ENCODE results near the gene RAD52.
"Not testable (repeated sequence)": the region's sequence is repeated elsewhere in the genome, so short reads cannot be mapped to it uniquely, and the experiment has no call there.

RAD52 gene

GRCh38 chr12:967641-968040 lies 18.1 kb upstream of the RAD52 start:
- DNase-seq (ENCODE audit: low read depth) = no peak

DNA sequence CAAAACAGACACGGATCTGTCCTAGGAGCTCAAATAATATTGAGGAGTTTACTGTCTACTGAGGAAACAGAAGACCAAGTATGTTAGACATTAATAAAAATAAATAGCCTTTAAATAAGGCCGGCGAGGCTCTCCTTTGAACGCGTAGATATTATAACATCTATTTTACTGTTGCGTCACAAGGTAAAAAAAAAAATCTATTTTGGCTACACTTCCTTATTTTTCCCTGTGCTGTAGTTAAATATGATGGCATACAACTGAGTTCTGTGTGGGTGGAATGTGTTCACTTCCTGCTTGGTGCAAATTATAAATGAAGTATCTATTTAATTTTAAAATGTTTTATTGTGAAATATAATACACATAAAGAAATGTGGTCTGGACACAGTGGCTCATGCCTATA lies 17.2 kb upstream of the RAD52 start:
- DNase-seq (ENCODE audit: low read depth) = no peak

DNA sequence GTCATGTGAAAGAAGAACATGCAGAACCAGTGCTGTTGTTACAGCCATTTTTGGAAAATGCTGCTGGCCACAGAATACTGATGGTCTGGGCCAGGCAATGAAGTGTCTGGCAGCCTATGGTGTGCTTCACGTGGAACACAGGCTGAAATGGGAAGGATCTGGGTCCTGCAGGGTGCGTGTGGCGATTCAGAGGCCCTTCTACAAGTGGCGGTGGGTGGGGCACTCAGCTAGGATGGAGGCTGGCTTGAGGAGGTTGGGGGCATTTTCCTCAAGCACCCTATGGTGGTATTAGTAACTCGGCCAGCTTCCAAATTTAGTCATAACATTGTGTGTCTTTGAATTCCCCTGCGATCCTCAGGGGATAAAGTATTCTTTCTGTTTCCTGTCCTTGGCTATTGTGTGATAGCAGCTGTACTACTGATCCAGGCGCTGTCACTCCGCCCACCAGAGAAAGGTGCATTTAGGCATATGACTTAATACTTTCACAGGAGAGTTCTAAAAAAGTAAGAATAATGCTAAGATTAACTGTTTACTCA lies 9.2 kb upstream of the RAD52 start:
- DNase-seq (ENCODE audit: low read depth) = no peak

DNA sequence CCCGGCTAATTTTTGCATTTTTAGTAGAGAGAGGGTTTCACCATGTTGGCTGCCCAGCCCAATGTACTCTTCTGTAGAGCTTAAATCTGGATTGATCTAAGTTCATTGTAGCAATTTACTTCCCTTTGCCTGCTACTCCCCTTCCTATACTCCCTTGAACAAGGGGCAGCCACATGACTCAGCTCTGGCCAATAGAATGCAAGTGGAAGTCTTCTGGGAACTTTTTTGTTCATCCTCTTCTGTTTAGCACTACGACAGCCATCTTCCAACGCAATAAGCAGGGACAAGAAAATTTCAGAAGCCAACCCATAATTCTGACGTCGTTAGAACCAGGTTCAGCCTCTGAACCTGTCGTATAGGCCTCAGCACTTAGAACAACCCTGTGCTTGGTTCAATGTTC lies 6.4 kb upstream of the RAD52 start:
- no peak for DNase-seq (ENCODE audit: low read depth)

DNA sequence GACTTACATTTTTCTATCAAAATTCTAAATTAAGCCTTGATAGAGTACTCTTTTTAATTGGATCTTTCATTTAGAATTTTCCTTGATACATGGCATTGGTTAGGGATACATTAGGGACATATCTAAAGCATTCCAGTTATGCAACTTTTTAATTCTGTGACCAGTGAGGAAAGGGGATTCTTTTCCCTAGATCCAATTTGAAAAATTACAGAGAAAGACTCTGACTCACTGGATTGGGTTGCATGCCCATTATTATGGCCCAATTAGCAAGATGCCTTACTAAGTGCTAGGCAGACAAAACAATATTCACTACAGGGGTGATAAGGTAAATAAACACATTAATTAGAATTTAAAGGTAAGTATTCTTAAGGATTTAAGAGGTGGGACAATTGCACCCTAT lies 5.2 kb upstream of the RAD52 start:
- no peak for DNase-seq (ENCODE audit: low read depth)

- DNase-seq (ENCODE audit: low read depth) = no peak
Measured at GRCh38 chr12:953776-954175, 4.3 kb upstream of the RAD52 start.

DNA sequence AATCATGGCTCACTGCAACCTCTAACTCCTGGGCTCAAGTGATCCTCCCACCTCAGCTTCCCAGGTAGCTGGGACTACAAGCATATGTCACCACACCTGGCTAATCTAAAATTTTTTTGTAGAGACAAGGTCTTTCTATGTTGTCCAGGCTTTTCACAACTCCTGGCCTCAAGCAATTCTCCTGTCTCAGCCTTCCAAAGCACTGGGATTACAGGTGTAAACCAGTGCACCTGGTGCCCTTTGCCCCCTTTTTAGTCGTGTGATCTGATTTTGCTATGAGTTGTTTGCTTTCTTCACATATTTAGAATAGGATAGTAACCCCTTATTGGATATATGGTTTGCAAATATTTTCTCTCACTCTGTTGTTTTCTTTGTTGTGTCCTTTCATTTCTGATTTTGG lies 1.7 kb upstream of the RAD52 start:
- DNase-seq (ENCODE audit: low read depth) = no peak

GRCh38 chr12:948238-948637 lies 1.3 kb downstream of the RAD52 start:
- DNase-seq (ENCODE audit: low read depth) = no peak

DNA sequence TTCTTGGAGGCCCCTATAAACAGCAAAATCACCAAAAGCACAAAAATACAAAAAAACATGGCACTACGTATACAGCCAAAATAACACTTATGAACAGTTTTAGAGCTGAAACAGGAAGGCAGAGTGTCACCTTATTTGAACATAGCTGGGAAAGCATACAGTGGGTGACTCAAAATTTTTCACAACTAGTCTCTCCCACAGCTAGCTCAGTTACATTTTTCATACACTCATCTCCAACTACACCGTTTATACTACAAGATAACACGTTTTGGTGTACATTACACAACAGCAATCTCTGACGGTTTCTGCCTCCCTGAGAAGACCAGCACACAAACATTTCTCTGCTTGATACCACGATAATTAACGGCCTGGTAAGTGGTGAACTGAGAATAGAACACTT lies 2.9 kb downstream of the RAD52 start:
- no peak for DNase-seq (ENCODE audit: low read depth)

DNA sequence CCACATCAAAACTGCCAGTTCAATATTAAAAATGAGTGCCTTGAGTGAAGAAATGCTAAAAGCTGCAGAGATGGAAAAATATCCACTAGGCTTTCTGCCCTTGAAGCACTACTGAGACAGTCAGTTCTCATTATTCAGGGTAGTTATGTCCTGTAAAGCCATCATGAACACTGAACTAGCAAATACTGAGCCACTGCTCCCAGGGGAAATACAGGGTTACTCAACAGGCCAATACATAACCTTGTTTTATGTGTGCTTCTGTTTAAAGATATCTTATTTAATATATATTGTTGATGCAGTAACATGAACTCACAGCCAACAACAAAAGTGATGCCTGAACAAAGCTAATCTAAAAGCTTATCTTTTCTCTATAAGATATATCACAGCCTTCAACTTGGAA lies 3.3 kb downstream of the RAD52 start:
- DNase-seq (ENCODE audit: low read depth) = no peak

- DNase-seq (ENCODE audit: low read depth) = no peak
Measured at GRCh38 chr12:944211-944610, 5.3 kb downstream of the RAD52 start.

DNA sequence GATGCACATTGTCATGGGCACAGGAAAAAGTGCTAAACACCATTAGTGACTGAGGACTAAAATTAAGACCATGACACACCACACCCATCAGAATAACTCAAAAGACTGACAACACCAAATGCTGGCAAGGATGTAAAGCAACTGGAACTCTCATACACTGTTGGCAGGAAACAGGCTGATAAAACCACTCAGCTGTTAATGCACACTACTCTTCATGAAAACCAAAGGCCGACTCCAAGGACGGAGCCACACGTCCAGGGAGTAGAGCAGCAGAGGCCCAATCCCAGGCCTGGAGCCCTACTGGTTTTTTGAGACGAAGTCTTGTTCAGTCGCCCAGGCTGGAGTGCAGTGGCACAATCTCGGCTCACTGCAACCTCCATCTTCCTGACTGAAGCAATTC lies 6.4 kb downstream of the RAD52 start:
- DNase-seq (ENCODE audit: low read depth) = no peak

DNA sequence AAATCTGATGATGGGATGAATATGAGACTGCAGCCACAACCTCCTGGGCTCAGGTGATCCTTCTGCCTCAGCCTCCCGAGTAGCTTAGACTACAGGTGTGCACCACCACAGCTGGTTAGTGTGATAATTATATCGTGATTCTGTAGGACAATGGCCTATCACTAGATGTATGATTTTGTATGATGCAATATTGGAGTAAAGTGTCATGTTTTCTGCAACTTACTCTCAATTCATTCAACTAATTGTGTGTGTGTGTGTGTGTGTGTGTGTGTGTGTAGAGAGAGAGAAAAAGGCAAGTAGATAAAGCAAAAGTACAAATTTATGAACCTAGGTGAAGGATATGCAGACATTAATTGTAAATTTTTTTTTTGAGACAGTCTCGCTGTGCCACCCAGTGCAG lies 10.7 kb downstream of the RAD52 start:
- no peak for DNase-seq (ENCODE audit: low read depth)

DNA sequence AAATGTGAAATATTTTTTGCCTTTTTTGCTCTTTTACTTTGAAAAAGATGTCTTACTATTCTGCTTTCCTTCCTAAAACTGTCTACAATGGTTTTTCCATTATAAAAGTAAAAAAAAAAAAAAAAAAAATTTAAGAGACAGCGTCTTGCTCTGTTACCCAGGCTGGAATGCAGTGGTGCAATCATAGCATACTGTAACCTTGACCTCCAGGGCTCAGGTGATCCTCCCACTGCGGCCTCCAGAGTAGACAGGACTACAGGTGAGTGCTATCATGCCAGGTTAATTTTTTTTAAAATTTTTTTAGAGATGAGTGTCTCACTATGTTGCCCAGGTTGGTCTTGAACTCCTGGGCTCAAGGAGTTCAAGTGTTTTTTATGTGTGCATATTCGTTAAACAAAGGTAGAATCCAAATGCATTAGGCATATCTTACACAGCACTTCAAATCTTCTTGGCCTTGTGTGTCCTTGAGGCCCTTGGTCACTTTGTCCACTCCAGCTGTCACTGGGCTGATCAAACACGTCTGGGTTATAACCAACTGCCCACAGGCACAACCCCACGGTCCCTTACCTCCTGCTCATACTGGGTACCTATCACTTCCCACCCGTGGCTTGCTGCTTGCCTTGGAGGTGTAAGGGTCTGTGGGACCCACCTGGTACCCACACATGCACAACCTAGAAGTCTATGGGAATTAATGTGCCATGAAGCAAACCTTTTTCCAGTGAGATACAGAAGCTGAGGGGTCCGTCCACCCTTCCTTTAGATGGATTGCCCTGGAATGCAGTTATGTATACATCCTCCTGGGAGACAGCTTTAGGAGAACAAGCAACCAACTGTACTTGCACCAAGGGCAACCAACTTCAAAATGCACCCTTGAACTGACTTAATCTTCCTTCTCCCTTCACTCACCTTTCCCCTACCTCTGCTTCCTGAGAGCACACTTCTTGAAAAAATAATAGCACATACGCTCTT lies 12.8 kb downstream of the RAD52 start:
- DNase-seq (ENCODE audit: low read depth) = no peak

DNA sequence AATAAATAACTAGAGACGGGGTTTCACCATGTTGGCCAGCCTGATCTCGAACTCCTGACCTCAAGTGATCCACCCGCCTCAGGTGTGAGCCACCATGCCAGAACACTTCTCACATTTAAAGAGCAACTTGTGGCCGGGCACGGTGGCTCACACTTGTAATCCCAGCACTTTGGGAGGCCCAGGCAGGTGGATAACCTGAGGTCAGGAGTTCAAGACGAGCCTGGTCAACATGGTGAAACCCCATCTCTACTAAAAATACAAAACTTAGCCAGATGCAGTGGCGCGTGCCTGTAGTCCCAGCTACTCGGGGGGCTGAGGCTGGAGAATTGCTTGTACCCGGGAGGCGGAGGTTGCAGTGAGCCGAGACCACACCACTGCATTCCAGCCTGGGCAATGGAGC lies 13.6 kb downstream of the RAD52 start:
- DNase-seq (ENCODE audit: low read depth) = not testable (repeated sequence)

DNA sequence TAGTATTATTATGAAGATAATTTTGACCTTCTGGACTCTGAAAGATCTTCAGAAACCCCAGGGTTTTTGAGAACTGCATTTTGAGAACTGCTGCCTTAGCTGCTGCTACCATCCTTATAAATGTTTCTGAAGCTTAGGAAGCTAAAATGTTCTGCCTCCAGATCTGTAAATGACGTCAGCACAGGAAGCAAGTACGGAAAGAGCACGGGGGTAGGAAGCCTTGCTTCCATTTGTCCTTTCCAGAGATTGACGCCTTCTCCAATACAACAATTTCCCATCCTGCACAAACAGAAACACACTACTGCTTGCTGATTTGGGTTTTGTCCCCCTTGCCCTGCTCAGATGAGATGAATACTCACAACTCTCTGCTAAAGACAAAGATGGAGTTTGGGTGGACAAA lies 17.9 kb downstream of the RAD52 start:
- DNase-seq (ENCODE audit: low read depth) = no peak

DNA sequence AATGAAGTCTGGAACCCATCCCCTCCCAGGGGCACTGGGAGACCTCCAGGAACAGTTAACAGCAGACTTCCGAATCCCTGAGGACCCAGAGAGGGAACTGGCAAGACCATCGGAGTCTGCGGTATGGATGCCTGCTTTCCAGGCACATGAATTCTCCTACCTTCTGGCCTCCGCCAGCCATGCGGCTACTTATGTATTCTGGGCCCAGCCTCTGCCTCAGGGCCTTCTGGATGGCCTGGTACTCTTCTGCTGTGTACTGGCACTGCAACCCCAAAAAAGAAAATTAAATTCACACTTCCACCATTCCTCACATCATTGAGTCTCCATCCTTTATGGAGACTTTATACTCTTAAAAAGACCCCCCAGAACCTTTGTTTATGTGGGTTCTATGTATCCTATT lies 18.4 kb downstream of the RAD52 start:
- no peak for DNase-seq (ENCODE audit: low read depth)

DNA sequence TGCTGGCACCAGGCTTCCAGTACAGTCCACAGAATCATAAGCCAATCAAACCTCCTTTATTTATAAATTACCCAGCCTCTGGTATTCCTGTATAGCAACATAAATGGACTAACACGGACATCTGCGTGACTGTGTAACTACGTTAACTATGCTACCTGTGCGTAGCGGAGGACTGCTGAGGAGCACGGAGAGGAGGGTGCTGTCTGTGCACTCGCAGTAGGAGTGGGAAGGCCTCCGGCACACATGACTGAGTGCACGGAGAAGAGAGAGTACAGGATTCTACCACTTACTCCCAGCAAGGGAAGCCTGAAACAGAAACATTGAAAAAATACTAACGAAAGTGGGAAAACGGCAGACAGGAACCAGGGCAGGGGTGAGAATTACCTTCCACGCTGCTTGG lies 22.9 kb downstream of the RAD52 start:
- DNase-seq (ENCODE audit: low read depth) = no peak

GRCh38 chr12:922285-922684 lies 27.2 kb downstream of the RAD52 start:
- no peak for DNase-seq (ENCODE audit: low read depth)

- DNase-seq (ENCODE audit: low read depth) = no peak
Measured at GRCh38 chr12:920676-921075, 28.8 kb downstream of the RAD52 start.

DNA sequence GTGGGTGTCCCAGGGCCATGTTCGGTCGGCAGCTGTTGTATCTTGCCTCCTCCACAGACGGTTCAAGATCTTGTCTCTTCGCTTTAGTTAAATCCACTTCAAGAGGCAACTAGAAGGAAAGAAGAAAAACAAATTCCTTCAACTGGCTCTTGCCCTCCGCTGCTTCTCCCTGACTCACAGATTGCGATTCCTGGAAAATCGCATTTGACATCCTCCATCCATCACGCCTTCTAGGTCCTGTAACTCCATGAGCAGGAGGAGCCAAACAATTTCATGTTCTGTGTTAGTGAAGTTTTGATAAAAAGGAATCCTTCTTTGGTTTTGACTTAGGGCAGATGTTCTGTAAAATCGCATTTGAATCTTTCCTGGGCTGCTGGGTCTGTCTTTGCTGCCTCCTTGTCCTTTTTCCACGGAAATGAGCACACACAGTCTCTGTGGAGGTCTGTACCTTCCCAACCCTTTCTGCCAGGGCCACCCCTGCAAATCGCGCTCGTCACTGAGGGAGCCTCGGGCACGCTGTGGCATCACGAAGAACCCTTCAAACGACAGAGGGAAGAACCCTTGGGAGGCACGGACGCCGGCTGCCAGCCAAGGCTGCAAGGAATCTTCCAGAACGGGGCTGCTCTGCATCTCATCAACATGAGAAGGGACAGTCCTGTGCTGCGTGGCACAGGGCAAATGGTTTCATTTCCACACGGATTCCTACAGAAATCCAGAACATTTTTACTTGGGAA lies 32.6 kb downstream of the RAD52 start:
- no peak for DNase-seq (ENCODE audit: low read depth)

- no peak for DNase-seq (ENCODE audit: low read depth)
Measured at GRCh38 chr12:916240-916639, 33.3 kb downstream of the RAD52 start.

- no peak for DNase-seq (ENCODE audit: low read depth)
Measured at GRCh38 chr12:915090-915489, 34.4 kb downstream of the RAD52 start.

Data from T follicular helper cell (primary cell).